ENCODE results near the gene PANK3. TPM values are rescaled to one million over a fixed set of nuclear protein-coding genes. Genes with fewer than 3 reads are reported as not detected.

PANK3 gene
- total and polyA plus RNA-seq, 10 of the 15 experiments (the other 5 are each of a cell fraction or from before 2014, with no cell fraction given): 4.7 to 43.7 (median 23.9) TPM

GRCh38 chr5:168607946-168608345 lies 28.8 kb upstream of the PANK3 start (continued):
- TF ChIP-seq, protein P1, sequence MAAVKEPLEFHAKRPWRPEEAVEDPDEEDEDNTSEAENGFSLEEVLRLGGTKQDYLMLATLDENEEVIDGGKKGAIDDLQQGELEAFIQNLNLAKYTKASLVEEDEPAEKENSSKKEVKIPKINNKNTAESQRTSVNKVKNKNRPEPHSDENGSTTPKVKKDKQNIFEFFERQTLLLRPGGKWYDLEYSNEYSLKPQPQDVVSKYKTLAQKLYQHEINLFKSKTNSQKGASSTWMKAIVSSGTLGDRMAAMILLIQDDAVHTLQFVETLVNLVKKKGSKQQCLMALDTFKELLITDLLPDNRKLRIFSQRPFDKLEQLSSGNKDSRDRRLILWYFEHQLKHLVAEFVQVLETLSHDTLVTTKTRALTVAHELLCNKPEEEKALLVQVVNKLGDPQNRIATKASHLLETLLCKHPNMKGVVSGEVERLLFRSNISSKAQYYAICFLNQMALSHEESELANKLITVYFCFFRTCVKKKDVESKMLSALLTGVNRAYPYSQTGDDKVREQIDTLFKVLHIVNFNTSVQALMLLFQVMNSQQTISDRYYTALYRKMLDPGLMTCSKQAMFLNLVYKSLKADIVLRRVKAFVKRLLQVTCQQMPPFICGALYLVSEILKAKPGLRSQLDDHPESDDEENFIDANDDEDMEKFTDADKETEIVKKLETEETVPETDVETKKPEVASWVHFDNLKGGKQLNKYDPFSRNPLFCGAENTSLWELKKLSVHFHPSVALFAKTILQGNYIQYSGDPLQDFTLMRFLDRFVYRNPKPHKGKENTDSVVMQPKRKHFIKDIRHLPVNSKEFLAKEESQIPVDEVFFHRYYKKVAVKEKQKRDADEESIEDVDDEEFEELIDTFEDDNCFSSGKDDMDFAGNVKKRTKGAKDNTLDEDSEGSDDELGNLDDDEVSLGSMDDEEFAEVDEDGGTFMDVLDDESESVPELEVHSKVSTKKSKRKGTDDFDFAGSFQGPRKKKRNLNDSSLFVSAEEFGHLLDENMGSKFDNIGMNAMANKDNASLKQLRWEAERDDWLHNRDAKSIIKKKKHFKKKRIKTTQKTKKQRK (IDR thresholded peaks at IDR 0.05; ENCODE audit: low read depth, low read length): no peak
- TF ChIP-seq, protein P2, sequence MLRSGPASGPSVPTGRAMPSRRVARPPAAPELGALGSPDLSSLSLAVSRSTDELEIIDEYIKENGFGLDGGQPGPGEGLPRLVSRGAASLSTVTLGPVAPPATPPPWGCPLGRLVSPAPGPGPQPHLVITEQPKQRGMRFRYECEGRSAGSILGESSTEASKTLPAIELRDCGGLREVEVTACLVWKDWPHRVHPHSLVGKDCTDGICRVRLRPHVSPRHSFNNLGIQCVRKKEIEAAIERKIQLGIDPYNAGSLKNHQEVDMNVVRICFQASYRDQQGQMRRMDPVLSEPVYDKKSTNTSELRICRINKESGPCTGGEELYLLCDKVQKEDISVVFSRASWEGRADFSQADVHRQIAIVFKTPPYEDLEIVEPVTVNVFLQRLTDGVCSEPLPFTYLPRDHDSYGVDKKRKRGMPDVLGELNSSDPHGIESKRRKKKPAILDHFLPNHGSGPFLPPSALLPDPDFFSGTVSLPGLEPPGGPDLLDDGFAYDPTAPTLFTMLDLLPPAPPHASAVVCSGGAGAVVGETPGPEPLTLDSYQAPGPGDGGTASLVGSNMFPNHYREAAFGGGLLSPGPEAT (IDR thresholded peaks at IDR 0.05; ENCODE audit: low read depth): no peak

GRCh38 chr5:168606562-168606961 lies 27.4 kb upstream of the PANK3 start:
- 50% methylated on average over 2 of the region's 2 CpGs for WGBS (ENCODE audit: insufficient coverage, insufficient replicate concordance, low lambda C conversion rate, missing lambda C conversion rate)
- no peak overlapping the region for H3K27ac ChIP-seq (ENCODE audit: control insufficient read depth, insufficient read depth)
- no peak for DNase-seq (ENCODE audit: low read depth, low spot score)
- no peaks in the 10 kb centered on the region for H3K36me3 ChIP-seq (ENCODE audit: control insufficient read depth in 2 of 2, insufficient read depth in 2 of 2, low read length in 1 of 2)
- H3K4me2 ChIP-seq (ENCODE audit: control insufficient read depth, insufficient read depth): no peak overlapping the region
- no peak for FAIRE-seq
- H3K4me1 ChIP-seq (ENCODE audit: control insufficient read depth, insufficient read depth, low read length): peaks cover 6% of the 10 kb centered on the region; the same call in 1 of the 2 replicates
- CTCF ChIA-PET: no interaction called here
- no peaks in the 10 kb centered on the region for H3K27me3 ChIP-seq (replicated peaks in 1 of 2; ENCODE audit: control insufficient read depth in 2 of 2, insufficient read depth in 2 of 2, low read length in 1 of 2)
- BruUV-seq (replicated peaks): no TSS peak
- TF ChIP-seq BHLHE40 (IDR thresholded peaks at IDR 0.05; ENCODE audit: borderline replicate concordance in 1 of 2, low read depth in 2 of 2, low read length in 1 of 2) (no peak), SMARCA5 (IDR thresholded peaks at IDR 0.05) (no peak), CBX5 (IDR thresholded peaks at IDR 0.05; ENCODE audit: low read depth) (no peak), PAX8 (IDR thresholded peaks at IDR 0.05) (no peak), YBX1 (IDR thresholded peaks at IDR 0.05) (no peak), TARDBP (IDR thresholded peaks at IDR 0.05; ENCODE audit: borderline replicate concordance) (no peak), GATAD2B (conservative IDR thresholded peaks at IDR 0.05; ENCODE audit: low read depth) (no peak), MYC (IDR thresholded peaks at IDR 0.05; ENCODE audit: insufficient read depth, insufficient read length, insufficient replicate concordance, low read length, severe bottlenecking) (no peak), ZNF207 (IDR thresholded peaks at IDR 0.05; ENCODE audit: borderline replicate concordance) (no peak), TCF12 (IDR thresholded peaks at IDR 0.05; ENCODE audit: low read depth, low read length) (no peak), IRF3 (IDR thresholded peaks at IDR 0.05) (no peak), SUPT20H (IDR thresholded peaks at IDR 0.05; ENCODE audit: borderline replicate concordance, control insufficient read depth, low read depth, low read length) (no peak)
- TF ChIP-seq, protein P3, sequence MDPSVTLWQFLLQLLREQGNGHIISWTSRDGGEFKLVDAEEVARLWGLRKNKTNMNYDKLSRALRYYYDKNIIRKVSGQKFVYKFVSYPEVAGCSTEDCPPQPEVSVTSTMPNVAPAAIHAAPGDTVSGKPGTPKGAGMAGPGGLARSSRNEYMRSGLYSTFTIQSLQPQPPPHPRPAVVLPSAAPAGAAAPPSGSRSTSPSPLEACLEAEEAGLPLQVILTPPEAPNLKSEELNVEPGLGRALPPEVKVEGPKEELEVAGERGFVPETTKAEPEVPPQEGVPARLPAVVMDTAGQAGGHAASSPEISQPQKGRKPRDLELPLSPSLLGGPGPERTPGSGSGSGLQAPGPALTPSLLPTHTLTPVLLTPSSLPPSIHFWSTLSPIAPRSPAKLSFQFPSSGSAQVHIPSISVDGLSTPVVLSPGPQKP (IDR thresholded peaks at IDR 0.05; ENCODE audit: low read depth, low read length): no peak
- POLR2A ChIA-PET: no interaction called here
- no peak overlapping the region for H2AFZ ChIP-seq (ENCODE audit: control insufficient read depth, low read depth, low read length)
- SMC1A ChIA-PET (ENCODE audit: uncharacterized antibody, unreplicated experiment): no interaction called here
- intact Hi-C loops (cut with micrococcal nuclease; ENCODE audit: unreplicated experiment): no loop called here
- no peak overlapping the region for H3K9ac ChIP-seq (ENCODE audit: control insufficient read depth, insufficient read depth, low read length)
- H3K79me2 ChIP-seq (ENCODE audit: control insufficient read depth, insufficient read depth, low read length): no peaks in the 10 kb centered on the region
- H3K4me3 ChIP-seq: no peak overlapping the region
- in situ Hi-C loops (cut with MboI): no loop called here
- RAD21 ChIA-PET (ENCODE audit: unreplicated experiment): no interaction called here
- ATAC-seq: no peak
- H3K9me3 ChIP-seq (replicated peaks; ENCODE audit: control insufficient read depth, insufficient read depth, low read length): no peaks in the 10 kb centered on the region
- H4K20me1 ChIP-seq (ENCODE audit: control insufficient read depth, insufficient read depth): no peaks in the 10 kb centered on the region
